ENCODE measurements around the gene GPRASP2.

The GPRASP2 gene

DNA sequence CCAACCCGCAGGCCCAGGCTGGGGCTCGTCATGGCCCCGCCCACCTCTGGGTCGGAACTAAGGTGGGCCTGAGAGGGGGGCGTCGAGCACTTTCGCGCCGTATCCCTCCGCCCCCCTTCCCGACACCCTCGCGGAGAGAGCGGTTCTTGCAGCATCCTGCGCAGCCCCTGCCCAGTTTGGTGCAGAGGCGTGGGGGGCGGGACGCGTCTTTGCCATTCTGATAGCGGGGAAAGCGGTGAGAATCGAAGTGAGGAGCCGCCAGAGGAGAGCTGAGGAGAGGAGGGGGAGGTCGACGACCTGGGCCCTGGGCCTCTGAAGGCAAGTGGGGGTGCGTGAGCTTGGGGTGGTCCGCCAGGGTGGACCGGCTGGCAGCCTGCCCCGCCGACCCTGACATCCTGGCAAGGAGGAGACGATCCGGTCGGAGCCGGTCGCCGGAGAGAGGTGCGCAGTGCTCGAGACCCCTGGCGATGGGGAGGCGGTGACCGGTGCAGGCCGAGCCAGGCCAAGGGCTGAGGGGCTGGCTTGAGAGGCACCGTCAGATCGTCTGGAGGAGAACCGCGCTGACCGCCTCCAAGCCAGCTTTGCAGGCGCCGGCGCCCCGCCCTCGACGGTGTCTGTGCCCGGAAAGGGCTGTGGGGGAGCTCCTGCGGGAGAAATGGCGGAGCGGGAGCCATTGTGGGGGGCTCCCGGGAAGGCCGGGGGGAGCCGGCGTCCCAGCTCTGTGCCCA lies 33.8 kb downstream of the GPRASP2 start:
- Histone ChIP-seq H3K9me3 (no peaks in the 10 kb centered on the region), H3K4me1 (peaks cover 0 to 8% (median 0%) of the 10 kb centered on the region in 4 donors), H3K27ac (no peak overlapping the region), H3K36me3 (no peaks in the 10 kb centered on the region), H3K27me3 (no peaks in the 10 kb centered on the region), H3K4me3 (peak overlapping the region; percentile 54 to 66)
- DNase-seq, result peak in 1 of 2 donors; percentile 62
- intact Hi-C loops (cut with DNase I; ENCODE audit: low total_unique reads), result no loop called here
- TF ChIP-seq, protein P1, sequence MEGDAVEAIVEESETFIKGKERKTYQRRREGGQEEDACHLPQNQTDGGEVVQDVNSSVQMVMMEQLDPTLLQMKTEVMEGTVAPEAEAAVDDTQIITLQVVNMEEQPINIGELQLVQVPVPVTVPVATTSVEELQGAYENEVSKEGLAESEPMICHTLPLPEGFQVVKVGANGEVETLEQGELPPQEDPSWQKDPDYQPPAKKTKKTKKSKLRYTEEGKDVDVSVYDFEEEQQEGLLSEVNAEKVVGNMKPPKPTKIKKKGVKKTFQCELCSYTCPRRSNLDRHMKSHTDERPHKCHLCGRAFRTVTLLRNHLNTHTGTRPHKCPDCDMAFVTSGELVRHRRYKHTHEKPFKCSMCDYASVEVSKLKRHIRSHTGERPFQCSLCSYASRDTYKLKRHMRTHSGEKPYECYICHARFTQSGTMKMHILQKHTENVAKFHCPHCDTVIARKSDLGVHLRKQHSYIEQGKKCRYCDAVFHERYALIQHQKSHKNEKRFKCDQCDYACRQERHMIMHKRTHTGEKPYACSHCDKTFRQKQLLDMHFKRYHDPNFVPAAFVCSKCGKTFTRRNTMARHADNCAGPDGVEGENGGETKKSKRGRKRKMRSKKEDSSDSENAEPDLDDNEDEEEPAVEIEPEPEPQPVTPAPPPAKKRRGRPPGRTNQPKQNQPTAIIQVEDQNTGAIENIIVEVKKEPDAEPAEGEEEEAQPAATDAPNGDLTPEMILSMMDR (IDR thresholded peaks at IDR 0.05), result no peak

DNA sequence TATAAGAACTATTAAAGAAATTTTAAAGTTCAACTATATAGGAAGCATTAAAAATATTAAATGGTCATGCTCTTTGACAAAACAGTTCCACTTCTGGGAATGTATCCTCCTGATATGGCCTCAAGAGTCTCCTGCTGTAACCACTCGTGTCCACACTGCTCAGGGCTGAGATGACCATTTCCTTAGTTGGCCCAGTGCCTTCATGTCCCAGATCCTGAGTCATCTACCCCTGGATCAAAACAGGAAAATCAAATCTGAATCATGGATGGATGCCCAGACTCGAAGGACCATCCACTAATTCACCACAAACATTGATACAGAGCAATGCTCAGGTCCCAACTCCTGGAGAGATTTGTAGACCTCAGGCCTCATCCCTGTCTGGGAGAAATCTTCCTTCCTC lies 53.0 kb downstream of the GPRASP2 start:
- Histone ChIP-seq H3K4me3 (no peak overlapping the region), H3K36me3 (no peaks in the 10 kb centered on the region)

DNA sequence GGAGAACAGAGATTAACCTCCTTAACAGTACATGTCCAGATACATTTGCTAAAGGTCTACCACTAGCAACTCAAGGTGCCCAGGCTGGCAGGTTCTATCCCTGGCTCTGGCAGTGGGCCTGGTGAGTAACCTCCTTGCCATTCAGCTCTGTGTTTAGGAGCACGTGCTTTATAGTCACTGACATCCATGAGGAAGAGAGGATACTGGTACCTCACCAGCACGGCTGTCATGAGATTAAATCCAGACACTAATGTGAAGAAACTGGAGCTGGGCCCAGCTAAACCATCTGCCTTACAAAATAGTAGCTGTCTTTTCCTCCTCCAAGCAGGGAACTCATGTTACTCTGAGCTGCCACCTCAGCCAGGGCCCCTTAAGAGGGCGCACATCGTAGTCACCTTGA lies 53.6 kb downstream of the GPRASP2 start:
- Histone ChIP-seq H3K27ac (peak overlapping the region in 1 of 2 donors; percentile 28), H3K9me3 (peaks cover 0 to 3% (median 0%) of the 10 kb centered on the region in 3 donors), H3K4me1 (peaks cover 0 to 10% (median 0%) of the 10 kb centered on the region in 4 donors), H3K27me3 (no peaks in the 10 kb centered on the region), H3K4me3 (no peak overlapping the region), H3K36me3 (no peaks in the 10 kb centered on the region)
- DNase-seq, result peak in 1 of 2 donors; percentile 64
- TF ChIP-seq, protein P1 (IDR thresholded peaks at IDR 0.05), result no peak
- intact Hi-C loops (cut with DNase I; ENCODE audit: low total_unique reads), result no loop called here

More for the DNA sequence above, 53.0 kb downstream of the GPRASP2 start:
- TF ChIP-seq, protein P1 (IDR thresholded peaks at IDR 0.05), result no peak
- Histone ChIP-seq H3K27me3 (no peaks in the 10 kb centered on the region), H3K27ac (peak overlapping the region in 1 of 2 donors; percentile 28), H3K4me1 (peaks cover 0 to 10% (median 0%) of the 10 kb centered on the region in 4 donors), H3K9me3 (peaks cover 0 to 3% (median 0%) of the 10 kb centered on the region in 3 donors)
- intact Hi-C loops (cut with DNase I; ENCODE audit: low total_unique reads), result no loop called here
- DNase-seq, result peak in 1 of 2 donors; percentile 23

DNA sequence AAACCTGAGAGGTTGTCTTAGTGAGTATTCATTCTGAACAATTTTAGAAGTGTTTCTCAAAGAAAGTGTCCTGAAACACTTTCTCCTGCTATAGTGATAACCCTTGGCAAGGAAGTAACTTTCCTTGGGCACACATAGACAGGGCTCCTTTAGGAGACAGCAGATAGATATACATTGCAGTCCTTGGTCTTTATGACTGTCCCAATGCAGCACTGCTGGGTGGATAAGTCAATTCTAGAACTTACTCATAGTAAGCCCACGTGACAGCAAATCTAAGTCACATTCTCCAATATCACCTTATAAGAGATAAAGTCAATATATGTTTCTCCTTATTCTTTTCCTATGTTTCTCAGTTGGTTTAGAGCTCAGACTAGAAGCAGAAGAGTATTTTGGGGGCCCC lies 55.0 kb downstream of the GPRASP2 start:
- Histone ChIP-seq H3K36me3 (no peaks in the 10 kb centered on the region), H3K9me3 (peaks cover 0 to 3% (median 0%) of the 10 kb centered on the region in 3 donors), H3K4me1 (peaks cover 0 to 10% (median 0%) of the 10 kb centered on the region in 4 donors), H3K4me3 (no peak overlapping the region), H3K27ac (no peak overlapping the region), H3K27me3 (no peaks in the 10 kb centered on the region)
- intact Hi-C loops (cut with DNase I; ENCODE audit: low total_unique reads), result no loop called here
- no peak for DNase-seq
- TF ChIP-seq, protein P1 (IDR thresholded peaks at IDR 0.05), result no peak
